ENCODE results near the gene DDTL. TPM values are rescaled to one million over a fixed set of nuclear protein-coding genes. Genes with fewer than 3 reads are reported as not detected.

DDTL gene
- total and polyA plus RNA-seq, 9 of the 15 experiments (the other 6 are each of a cell fraction or from before 2014, with no cell fraction given): 0.05 to 1.7 (median 0.59) TPM; not detected in 4

- no peak for TF ChIP-seq ZBTB40 (IDR thresholded peaks at IDR 0.05)
- TF ChIP-seq ZBTB40 (CRISPR knock-in tag; IDR thresholded peaks at IDR 0.05): no peak
- no peak for TF ChIP-seq TRIM24 (IDR thresholded peaks at IDR 0.05)
These were observed 43.8 kb upstream of the DDTL start (continued) for GRCh38 chr22:23922921-23923320.
